Mesendoderm (in vitro differentiated cells): ENCODE measurements around the gene RCAN3.
"Not testable (repeated sequence)": the region's sequence is repeated elsewhere in the genome, so short reads cannot be mapped to it uniquely, and the experiment has no call there.

Experiments used
- DNase-seq: peaks from one replicate; pipeline ENCODE4 v3.0.0; 2013
- H2AK5ac ChIP-seq: 2 replicates; pipeline ENCODE4 v1.6.1; 2013; ENCODE audit warnings: low read length, inconsistent platforms
- H2BK120ac ChIP-seq: 2 replicates; pipeline ENCODE4 v1.6.1; 2013; ENCODE audit warnings: low read depth, mild to moderate bottlenecking, low read length, moderate library complexity, mixed read lengths
- H2BK15ac ChIP-seq: replicated peaks from 2 replicates; pipeline ENCODE4 v1.6.1; 2013; ENCODE audit warnings: low read depth, mild to moderate bottlenecking, moderate library complexity
- H2BK5ac ChIP-seq: 2 replicates; pipeline ENCODE4 v1.6.1; 2013; ENCODE audit warnings: low read length, inconsistent platforms
- H3K18ac ChIP-seq: 2 replicates; pipeline ENCODE4 v1.6.1; 2013; ENCODE audit warnings: mild to moderate bottlenecking, low read length, mixed read lengths
- H3K23ac ChIP-seq: one replicate; pipeline ENCODE4 v1.6.1; 2013; ENCODE audit warnings: low read length
- H3K27ac ChIP-seq: 2 replicates; pipeline ENCODE4 v1.5.1; 2013; ENCODE audit warnings: low read depth, mild to moderate bottlenecking, inconsistent platforms, low read length, moderate library complexity
- H3K27me3 ChIP-seq: 2 replicates; pipeline ENCODE4 v1.6.1; 2013; ENCODE audit warnings: low read length, control low read depth, mild to moderate bottlenecking, inconsistent platforms; ENCODE audit not compliant: insufficient read depth, poor library complexity
- H3K36me3 ChIP-seq: 2 replicates; pipeline ENCODE4 v1.6.1; 2013; ENCODE audit warnings: low read length, inconsistent platforms; ENCODE audit not compliant: control insufficient read depth, insufficient read depth
- H3K4ac ChIP-seq: one replicate; pipeline ENCODE4 v1.6.1; 2013; ENCODE audit warnings: low read depth, mild to moderate bottlenecking, low read length, moderate library complexity
- H3K4me1 ChIP-seq: 2 replicates; pipeline ENCODE4 v1.6.1; 2013; ENCODE audit warnings: low read depth, low read length, inconsistent platforms; ENCODE audit not compliant: control insufficient read depth
- H3K4me2 ChIP-seq: 2 replicates; pipeline ENCODE4 v1.6.1; 2013; ENCODE audit warnings: low read length
- H3K4me3 ChIP-seq: 2 replicates; pipeline ENCODE4 v1.5.1; 2013; ENCODE audit warnings: mild to moderate bottlenecking, low read length
- H3K56ac ChIP-seq: one replicate; pipeline ENCODE4 v1.6.1; 2013; ENCODE audit warnings: low read length
- H3K79me1 ChIP-seq: 2 replicates; pipeline ENCODE4 v1.6.1; 2013; ENCODE audit warnings: low read length, inconsistent platforms
- H3K79me2 ChIP-seq: 2 replicates; pipeline ENCODE4 v1.6.1; 2013; ENCODE audit warnings: mild to moderate bottlenecking, low read length; ENCODE audit not compliant: control insufficient read depth, insufficient read depth
- H3K9ac ChIP-seq: 2 replicates; pipeline ENCODE4 v1.6.1; 2013; ENCODE audit warnings: low read length, inconsistent platforms
- H4K5ac ChIP-seq: one replicate; pipeline ENCODE4 v1.6.1; 2013; ENCODE audit warnings: low read length
- H4K8ac ChIP-seq: one replicate; pipeline ENCODE4 v1.6.1; 2013; ENCODE audit warnings: low read depth, mild to moderate bottlenecking, control low read depth, low read length, moderate library complexity
- WGBS: extraction: QIAGEN DNeasy Blood & Tissue Kit; methylation state at CpG from one replicate; pipeline ENCODE4 v1.1.7; 2013; ENCODE audit warnings: low lambda C conversion rate, missing lambda C conversion rate; ENCODE audit not compliant: insufficient coverage; ENCODE audit errors: extremely low coverage; 5-methylcytosine and 5-hydroxymethylcytosine counted together

The RCAN3 gene

GRCh38 chr1:24486331-24487065 lies 16.1 kb upstream of the RCAN3 start:
- DNase-seq = no peak
- Histone ChIP-seq H2BK5ac (no peak overlapping the region), H4K8ac (no peak overlapping the region), H3K79me2 (no peaks in the 10 kb centered on the region), H2AK5ac (no peak overlapping the region), H3K4me3 (no peak overlapping the region), H3K4me1 (no peaks in the 10 kb centered on the region), H3K18ac (no peak overlapping the region), H3K9ac (no peak overlapping the region), H3K23ac (no peak overlapping the region), H3K56ac (no peak overlapping the region), H3K4ac (no peak overlapping the region), H3K79me1 (no peaks in the 10 kb centered on the region), H3K27me3 (no peaks in the 10 kb centered on the region), H2BK120ac (no peak overlapping the region), H3K27ac (no peak overlapping the region), H2BK15ac (no peak overlapping the region), H3K36me3 (no peaks in the 10 kb centered on the region), H4K5ac (no peak overlapping the region), H3K4me2 (no peak overlapping the region)
- no CpG with 5 or more reads among the region's 7 CpGs for WGBS

- H3K4me1 ChIP-seq = no peaks in the 10 kb centered on the region
- H3K23ac ChIP-seq = no peak overlapping the region
- H3K4me3 ChIP-seq = no peak overlapping the region
- no peak overlapping the region for H2BK15ac ChIP-seq
- no peak for DNase-seq
- no peak overlapping the region for H2BK120ac ChIP-seq
- H2BK5ac ChIP-seq = no peak overlapping the region
- H3K27me3 ChIP-seq = no peaks in the 10 kb centered on the region
- no peak overlapping the region for H3K27ac ChIP-seq
- H3K9ac ChIP-seq = no peak overlapping the region
- H3K79me2 ChIP-seq = no peaks in the 10 kb centered on the region
- H3K4me2 ChIP-seq = no peak overlapping the region
- no peak overlapping the region for H3K56ac ChIP-seq
- no peak overlapping the region for H4K8ac ChIP-seq
- no peak overlapping the region for H3K4ac ChIP-seq
- no peaks in the 10 kb centered on the region for H3K79me1 ChIP-seq
- H3K36me3 ChIP-seq = no peaks in the 10 kb centered on the region
- H4K5ac ChIP-seq = no peak overlapping the region
- H3K18ac ChIP-seq = no peak overlapping the region
- no peak overlapping the region for H2AK5ac ChIP-seq
- no CpG with 5 or more reads among the region's 9 CpGs for WGBS
Measured at GRCh38 chr1:24487455-24487854, 15.2 kb upstream of the RCAN3 start.

DNA sequence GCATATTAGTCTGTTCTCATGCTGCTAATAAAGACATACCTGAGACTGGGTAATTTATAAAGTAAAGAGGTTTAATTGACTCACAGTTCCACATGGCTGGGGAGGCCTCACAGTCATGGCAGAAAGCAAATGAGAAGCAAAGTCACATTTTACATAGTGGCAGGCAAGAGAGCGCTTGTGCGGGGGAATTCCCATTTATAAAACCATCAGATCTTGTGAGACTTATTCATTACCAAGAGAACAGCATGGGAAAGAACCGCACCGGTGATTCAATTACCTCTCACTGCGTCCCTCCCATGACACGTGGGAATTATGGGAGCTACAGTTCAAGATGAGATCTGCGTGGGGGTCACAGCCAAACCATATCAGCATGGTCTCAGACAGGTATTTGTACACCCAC lies 14.5 kb upstream of the RCAN3 start:
- not testable (repeated sequence) for H3K4ac ChIP-seq, H3K4me1 ChIP-seq, H3K27me3 ChIP-seq, DNase-seq, H3K79me1 ChIP-seq, H3K27ac ChIP-seq, H4K5ac ChIP-seq, H3K9ac ChIP-seq, H3K4me3 ChIP-seq, H2BK5ac ChIP-seq, H2AK5ac ChIP-seq, H3K36me3 ChIP-seq, H4K8ac ChIP-seq, H2BK15ac ChIP-seq, H3K18ac ChIP-seq, H2BK120ac ChIP-seq, H3K23ac ChIP-seq, H3K79me2 ChIP-seq, H3K4me2 ChIP-seq, H3K56ac ChIP-seq
- WGBS = no CpG with 5 or more reads among the region's 7 CpGs

- no peak overlapping the region for H2BK120ac ChIP-seq
- no peak overlapping the region for H3K4me2 ChIP-seq
- H4K5ac ChIP-seq = no peak overlapping the region
- H3K79me2 ChIP-seq = no peaks in the 10 kb centered on the region
- no peaks in the 10 kb centered on the region for H3K4me1 ChIP-seq
- no peak overlapping the region for H3K27ac ChIP-seq
- H3K79me1 ChIP-seq = no peaks in the 10 kb centered on the region
- no peak overlapping the region for H3K23ac ChIP-seq
- H3K9ac ChIP-seq = no peak overlapping the region
- WGBS = no CpG with 5 or more reads among the region's 13 CpGs
- H2AK5ac ChIP-seq = no peak overlapping the region
- no peak for DNase-seq
- H4K8ac ChIP-seq = no peak overlapping the region
- H3K4ac ChIP-seq = no peak overlapping the region
- H2BK15ac ChIP-seq = no peak overlapping the region
- H3K18ac ChIP-seq = no peak overlapping the region
- H2BK5ac ChIP-seq = no peak overlapping the region
- H3K27me3 ChIP-seq = no peaks in the 10 kb centered on the region
- H3K56ac ChIP-seq = no peak overlapping the region
- H3K36me3 ChIP-seq = no peaks in the 10 kb centered on the region
- H3K4me3 ChIP-seq = no peak overlapping the region
Measured at GRCh38 chr1:24489674-24490073, 13.0 kb upstream of the RCAN3 start.

GRCh38 chr1:24490101-24490781 lies 12.4 kb upstream of the RCAN3 start:
- Histone ChIP-seq H3K27me3 (no peaks in the 10 kb centered on the region), H4K5ac (no peak overlapping the region), H3K56ac (no peak overlapping the region), H3K79me2 (no peaks in the 10 kb centered on the region), H3K4me1 (no peaks in the 10 kb centered on the region), H3K79me1 (no peaks in the 10 kb centered on the region), H2AK5ac (no peak overlapping the region), H3K18ac (no peak overlapping the region), H3K36me3 (no peaks in the 10 kb centered on the region), H3K27ac (no peak overlapping the region), H2BK120ac (no peak overlapping the region), H2BK15ac (no peak overlapping the region), H3K23ac (no peak overlapping the region), H3K4me2 (no peak overlapping the region), H4K8ac (no peak overlapping the region), H3K4me3 (no peak overlapping the region), H2BK5ac (no peak overlapping the region), H3K9ac (no peak overlapping the region), H3K4ac (no peak overlapping the region)
- DNase-seq = no peak
- no CpG with 5 or more reads among the region's 18 CpGs for WGBS
